HG03045 (cell line): Measurements from ENCODE around the gene CADM2.
"Not testable (repeated sequence)": the region's sequence is repeated elsewhere in the genome, so short reads cannot be mapped to it uniquely, and the experiment has no call there.

Experiments used
- ATAC-seq: cut with Tn5 transposase; IDR thresholded peaks from one replicate; pipeline ENCODE4 v1.9.1; 2021; ENCODE audit warnings: mild to moderate bottlenecking, moderate library complexity; ENCODE audit not compliant: unreplicated experiment

The CADM2 gene

DNA sequence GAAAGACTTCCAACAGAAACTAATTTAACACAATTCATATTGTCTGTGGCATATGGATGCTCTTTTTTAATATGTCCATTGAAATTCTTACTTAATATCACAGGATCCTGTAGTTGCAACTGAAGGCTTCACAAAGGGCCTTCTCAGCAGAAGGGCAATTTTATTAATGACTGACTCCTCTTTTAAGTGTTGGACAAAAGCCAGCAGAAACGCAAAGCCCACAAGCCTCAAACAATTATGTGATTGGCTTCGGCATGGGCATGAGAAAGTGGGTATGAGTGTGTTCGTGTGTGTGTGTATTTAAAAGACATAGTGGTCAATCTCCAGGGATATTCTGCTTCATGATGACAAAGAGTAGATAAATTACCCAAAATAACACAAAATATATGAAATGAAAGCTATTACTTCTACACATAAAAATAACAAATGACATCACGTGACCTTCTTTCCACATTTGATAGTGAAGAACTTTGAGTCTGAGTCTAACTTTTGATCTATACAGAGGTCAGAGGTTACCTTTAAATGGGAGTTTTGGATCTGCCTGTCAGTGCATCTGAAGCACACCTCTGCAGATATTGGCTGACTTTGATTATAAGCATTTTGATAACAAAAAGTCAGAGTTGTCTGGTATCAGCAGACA is 496.9 kb downstream of the CADM2 start:
- no peak for ATAC-seq

- ATAC-seq, result no peak
Observed at GRCh38 chr3:85474241-85474640, 515.5 kb downstream of the CADM2 start.

DNA sequence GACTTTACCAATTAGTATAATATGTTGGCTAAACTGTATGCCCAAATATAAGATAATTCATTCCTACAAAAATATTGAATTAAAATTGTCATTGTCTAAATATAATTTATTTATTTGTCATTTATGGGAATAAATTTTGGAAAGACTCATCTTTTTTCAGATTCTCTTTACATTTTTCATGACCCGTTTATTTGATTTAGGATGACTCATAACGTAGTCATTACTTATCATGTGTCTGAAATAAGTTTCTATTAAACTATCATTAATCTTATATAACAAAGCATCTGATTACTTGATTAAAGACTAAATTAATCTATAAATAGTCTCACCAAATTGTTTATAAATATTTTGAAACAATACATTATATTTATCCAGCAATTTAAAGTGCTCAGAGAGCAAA is 516.6 kb downstream of the CADM2 start:
- no peak for ATAC-seq

DNA sequence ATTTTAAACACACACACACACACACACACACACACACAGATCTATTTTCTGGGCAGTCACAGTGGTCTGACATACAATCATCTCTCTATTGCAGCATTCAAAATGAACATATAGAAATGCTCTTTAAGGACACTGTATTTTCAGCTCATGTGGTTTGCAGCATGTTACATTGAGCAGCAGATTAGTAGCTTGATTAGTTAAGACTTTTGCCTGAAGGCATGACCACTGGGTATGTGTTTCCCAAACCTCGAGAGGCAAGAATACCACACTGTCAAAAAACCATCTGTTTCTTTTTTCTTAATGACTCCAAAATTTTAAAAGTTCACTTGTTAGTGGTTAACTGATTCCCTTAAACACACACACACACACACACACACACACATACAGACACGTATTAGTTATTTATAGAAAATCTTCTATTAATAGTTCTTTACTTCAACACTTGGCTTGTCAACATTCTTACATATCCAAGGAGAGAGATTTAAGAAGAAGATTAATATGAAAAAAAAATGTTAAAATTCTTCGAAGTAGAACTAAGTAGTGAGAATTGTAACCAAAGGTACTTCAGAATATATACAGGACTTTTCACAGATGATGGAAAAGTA is 518.2 kb downstream of the CADM2 start:
- ATAC-seq, result no peak

DNA sequence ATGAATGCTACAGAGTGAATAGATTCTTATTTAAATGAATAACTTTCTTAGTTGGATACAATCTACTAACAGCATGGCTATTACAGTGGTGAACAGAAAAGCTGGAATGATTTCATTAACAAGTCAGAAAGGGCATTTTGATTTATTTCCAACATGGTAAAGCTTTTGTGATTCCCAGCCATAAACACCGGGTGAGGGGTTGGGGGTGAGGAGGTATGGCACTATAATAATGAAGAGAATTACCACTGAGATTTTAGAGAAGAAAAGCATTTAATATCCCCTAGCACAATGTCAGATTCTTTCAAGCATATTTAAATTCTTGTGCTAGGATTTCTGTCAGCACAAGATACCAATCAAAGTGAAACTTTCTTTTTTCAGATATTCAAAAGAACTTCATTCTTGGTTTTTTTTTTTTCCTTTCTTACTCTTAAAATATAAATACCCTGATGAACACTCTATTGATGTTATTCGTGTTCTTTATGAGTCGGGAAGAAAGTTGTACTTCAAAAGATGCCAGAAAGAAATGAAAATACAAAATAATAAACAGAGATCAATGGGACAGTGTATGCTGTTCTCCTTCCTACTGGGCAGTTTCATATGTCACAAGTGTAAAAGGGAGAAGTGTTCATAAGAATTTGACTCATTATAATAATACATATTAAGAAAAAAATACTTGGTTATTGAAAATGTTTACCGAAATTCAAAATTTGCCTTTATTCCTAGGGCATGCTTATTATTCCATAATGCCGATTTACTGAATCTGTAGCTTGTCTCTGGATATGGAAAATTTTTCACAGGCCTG is 522.8 kb downstream of the CADM2 start:
- no peak for ATAC-seq

GRCh38 chr3:85482213-85482490 is 523.4 kb downstream of the CADM2 start:
- no peak for ATAC-seq

DNA sequence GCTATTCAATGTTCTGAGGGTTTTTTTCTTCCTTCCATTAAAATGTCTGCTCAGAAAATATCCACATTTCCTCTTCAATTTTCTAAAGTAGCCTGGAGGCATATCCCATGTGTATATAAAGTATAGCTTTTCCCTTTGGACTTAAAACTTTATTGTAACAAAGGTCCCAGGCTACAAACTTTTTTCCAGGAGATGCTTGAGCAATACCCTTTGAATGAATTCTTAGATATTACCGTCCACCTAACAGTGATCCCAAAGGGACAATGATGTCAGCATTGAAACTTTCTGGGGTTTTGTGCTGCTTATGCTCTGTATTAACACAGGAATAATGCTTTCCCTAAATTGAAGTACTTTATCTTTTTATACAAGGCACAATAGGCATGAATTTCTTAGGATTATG is 525.2 kb downstream of the CADM2 start:
- ATAC-seq, result no peak

- no peak for ATAC-seq
Observed at GRCh38 chr3:85487375-85487774, 528.6 kb downstream of the CADM2 start.

DNA sequence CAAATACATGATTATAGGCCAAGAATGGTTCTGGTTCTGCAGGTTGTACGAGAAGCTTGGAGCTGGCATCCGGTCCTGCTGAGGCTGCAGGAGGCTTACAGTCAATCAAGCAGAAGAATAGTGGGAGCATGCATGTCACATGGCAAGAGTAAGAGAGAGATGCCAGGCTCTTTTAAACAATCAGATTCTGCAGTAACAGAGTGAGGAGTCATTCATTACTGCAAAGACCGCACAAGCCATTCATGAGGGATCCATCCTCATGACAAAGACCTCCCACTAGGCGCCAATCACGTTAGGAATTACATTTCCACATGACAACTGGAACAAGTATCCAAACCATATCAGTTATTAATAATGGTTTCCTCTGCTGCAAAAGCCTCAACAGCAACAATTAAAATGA is 536.8 kb downstream of the CADM2 start:
- ATAC-seq, result no peak

DNA sequence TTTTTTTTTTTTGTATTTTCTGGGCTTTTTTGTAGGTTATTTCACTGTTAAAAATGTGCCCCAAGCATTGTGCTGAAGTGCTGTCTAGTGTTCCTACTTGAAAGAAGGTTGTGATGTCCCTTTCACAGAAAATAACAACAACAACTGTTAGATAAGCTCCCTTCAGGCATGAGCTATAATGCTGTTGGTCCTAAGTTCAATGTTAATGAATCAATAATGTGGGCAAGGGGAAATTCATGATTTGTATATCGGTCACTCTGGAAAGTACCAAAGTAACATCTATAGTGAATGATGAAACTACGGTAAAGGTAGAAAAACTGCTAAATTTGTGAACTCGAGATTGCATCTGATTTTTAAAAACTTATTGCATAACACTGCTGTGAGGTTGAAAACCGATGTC is 539.4 kb downstream of the CADM2 start:
- ATAC-seq, result no peak

- no peak for ATAC-seq
Observed at GRCh38 chr3:85502148-85502875, 543.5 kb downstream of the CADM2 start.

GRCh38 chr3:85504129-85504784 is 545.5 kb downstream of the CADM2 start:
- ATAC-seq, result peak; percentile 73

DNA sequence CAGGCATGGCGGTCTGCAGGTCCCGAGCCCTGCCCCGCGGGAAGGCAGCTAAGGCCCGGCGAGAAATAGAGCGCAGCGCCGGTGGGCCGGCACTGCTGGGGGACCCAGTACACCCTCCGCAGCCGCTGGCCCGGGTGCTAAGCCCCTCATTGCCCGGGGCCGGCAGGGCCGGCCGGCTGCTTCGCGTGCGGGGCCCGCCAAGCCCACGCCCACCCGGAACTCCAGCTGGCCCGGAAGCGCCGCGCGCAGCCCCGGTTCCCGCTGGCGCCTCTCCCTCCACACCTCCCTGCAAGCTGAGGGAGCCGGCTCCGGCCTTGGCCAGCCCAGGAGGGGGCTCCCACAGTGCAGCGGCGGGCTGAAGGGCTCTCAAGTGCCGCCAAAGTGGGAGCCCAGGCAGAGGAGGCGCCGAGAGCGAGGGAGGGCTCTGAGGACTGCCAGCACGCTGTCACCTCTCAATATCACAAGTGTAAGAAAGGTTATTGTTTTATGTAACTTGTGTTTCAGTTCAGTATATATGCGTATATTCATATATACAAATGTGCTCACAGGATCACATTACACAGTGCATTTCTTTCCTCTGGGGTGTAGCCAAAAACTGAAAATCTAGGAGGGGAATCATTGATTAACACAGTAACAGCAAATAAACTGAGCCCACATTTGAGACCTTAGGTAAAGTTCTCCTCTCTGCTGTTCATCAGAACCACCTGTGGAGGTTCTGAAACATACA is 546.2 kb downstream of the CADM2 start:
- peak; percentile 39 for ATAC-seq

DNA sequence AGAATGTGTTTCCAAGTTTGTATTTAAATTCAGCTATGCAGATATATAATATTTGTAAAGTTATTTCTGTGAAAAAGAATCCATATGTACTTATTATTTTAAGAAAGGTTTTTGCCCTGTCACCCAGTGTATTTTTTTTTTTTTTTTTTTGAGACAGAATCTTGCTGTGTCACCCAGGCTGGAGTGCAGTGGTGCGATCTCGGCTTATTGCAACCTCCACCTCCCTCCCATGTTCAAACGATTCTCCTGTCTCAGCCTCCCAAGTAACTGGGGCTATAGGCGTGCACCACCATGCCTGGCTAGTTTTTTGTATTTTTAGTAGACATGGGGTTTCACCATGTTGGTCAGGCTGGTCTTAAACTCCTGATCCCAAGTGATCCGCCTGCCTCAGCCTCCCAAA is 548.3 kb downstream of the CADM2 start:
- ATAC-seq, result not testable (repeated sequence)

- ATAC-seq, result no peak
Observed at GRCh38 chr3:85508659-85509058, 549.9 kb downstream of the CADM2 start.

DNA sequence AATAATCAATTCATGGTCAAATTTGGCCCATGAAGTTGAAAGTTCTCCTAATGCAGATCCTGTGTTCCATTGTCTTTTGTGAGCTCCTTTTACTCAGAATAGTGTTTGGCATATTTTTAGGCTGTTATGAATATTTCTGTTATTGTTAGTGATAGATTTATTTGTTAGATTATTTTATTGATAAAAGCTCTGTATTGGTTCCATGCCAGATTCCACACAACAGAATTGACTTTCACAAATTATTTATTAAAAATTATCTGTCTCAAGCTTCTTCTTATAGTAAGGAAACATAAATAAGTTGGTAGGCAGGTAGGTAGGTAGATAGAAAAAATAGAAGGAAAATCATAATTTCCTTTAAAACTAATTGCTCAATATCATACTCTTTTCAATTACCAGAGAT is 557.4 kb downstream of the CADM2 start:
- ATAC-seq, result no peak

GRCh38 chr3:85524104-85524503 is 565.3 kb downstream of the CADM2 start:
- ATAC-seq, result no peak

- ATAC-seq, result no peak
Observed at GRCh38 chr3:85525264-85525663, 566.5 kb downstream of the CADM2 start.

- no peak for ATAC-seq
Observed at GRCh38 chr3:85533586-85533985, 574.8 kb downstream of the CADM2 start.

- ATAC-seq, result no peak
Observed at GRCh38 chr3:85535517-85535916, 576.7 kb downstream of the CADM2 start.

- ATAC-seq, result no peak
Observed at GRCh38 chr3:85539232-85539631, 580.4 kb downstream of the CADM2 start.
